GM15510 (cell line): ENCODE results near the gene TF.

Experiments used
- POLR2A ChIP-seq: IDR thresholded peaks from 3 replicates; pipeline ENCODE4 v1.6.1; 2011; ENCODE audit warnings: borderline replicate concordance; ENCODE audit not compliant: insufficient read length; ENCODE audit errors: extremely low read depth

TF gene

GRCh38 chr3:133830071-133830470, 83.9 kb downstream of the TF start:
- no peak for TF ChIP-seq POLR2A

- no peak for TF ChIP-seq POLR2A
Measured at GRCh38 chr3:133831966-133832801, 86.0 kb downstream of the TF start.

GRCh38 chr3:133832802-133833144, 86.6 kb downstream of the TF start:
- no peak for TF ChIP-seq POLR2A

DNA sequence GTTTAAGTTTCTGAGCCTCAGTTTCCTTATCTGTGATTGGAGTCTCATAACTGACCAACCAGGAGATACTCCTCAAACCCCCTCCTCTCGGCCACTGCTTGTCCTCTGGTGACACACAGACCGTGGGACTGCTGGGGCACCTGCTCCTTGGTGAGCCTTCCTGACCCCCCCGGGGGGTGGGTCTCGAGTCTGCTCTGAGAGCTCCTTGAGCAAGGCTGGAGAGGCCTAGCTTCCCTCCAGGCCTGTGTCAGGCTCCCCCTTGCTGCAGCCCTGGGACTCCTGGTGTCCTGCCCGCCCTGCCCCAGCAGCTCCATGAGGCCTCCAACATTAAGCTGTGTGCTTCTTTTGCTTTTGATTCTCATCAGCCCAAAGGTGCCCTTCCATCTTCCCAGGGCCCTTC, 87.1 kb downstream of the TF start:
- no peak for TF ChIP-seq POLR2A

DNA sequence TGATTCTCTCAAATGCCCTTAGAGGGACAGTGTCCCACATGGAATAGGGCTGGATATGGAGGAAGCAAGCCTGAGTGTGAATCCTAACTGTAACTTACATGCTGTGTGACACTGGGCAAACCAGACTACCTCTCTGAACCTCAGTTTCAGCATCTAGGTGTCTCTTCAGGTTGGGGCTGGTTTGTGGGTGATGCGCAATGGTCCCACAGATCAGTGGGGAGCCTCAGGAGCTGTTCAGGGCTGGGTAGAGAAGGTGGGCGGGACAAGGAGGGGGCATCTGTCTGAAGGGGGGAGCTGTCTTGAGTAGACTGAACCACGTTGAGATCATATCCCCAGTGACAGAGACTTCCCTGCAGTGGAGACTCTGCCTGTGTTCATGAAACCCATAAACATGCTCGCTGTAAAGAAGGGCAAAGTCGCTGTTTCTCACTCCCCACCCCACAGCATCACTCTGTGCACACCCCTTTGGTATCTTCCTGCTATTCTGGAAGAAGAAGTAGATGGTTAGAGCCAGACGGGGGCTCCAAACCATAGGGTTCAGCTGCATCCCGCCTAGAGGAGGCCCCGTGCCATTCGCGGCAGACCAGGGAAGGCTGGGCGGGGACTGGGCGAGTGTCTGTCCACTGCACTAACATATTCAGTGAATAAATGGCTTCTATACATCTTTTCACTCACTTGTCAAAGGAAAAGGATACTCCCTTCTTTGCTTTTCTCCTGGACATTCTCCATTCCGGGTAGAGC, 87.9 kb downstream of the TF start:
- TF ChIP-seq POLR2A: no peak

DNA sequence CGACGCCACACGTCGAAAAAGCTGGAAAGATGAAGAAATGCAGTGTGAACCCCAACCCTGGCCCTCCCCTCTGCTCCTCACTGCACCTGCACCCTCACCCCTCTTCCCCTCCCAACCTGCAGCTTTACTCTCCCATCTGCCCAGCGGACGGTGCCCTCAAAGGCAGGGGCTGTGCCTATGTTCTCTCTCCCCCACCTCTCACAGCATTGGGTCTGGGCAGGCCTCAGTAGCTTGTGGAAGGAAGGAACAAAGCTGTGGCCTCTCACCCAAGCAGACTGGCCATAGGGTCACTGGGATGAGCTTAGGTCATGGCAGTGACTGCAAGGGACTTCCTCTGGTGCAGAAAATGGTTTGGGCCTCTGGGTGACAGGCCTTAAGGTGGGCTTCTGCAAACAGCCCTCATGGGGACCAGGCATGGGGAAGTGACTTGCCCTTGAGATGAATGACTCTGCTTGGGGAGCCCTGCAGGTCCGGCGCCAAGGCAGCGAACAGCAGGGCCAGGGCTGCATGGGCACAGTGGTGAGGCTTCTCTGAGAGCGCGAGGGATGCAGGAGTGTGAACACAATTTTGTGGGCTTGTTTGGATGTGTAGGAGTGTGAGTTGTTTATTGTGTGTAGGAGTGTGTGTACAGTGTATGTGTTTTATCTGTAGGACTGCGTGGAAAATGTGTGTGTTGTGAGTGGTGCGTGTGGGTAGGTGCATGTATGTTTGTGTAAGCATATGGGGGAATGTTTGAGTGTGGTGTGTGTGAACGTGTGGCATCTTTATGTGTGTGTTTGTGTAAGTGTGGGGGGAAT, 88.6 kb downstream of the TF start:
- no peak for TF ChIP-seq POLR2A

GRCh38 chr3:133835418-133835743, 89.2 kb downstream of the TF start:
- TF ChIP-seq POLR2A: no peak

GRCh38 chr3:133835961-133836360, 89.8 kb downstream of the TF start:
- no peak for TF ChIP-seq POLR2A

DNA sequence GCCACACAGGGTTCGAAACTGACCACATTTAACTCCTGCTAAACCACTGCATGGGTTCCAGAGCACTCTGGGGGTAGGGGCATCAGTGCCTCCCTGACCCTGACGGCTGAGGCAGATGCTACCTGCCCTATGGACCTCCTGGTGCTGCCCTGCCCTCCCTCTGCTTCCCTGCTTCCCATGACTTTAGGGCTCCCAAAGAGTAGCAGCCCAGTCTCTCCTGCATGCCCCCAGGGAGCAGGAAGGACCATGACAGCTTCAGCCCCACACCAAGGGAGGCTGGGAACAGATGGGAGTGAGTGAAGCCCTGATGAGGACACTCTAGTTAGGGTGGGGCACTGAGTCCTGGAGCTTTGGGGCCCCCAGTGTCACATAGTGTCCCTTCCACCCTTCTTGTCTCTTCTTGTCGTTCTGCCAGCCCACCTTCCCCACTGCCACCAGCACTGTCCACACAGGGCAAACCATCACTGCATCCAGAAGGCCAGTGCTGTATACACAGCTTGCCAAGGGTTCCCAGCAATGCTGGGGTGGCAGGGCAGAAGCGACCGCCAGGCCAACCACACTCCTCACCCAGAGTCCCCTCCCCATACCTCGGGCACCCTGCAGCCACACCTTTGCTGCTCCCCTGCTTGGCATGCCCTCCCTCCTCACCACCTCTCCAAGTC, 90.4 kb downstream of the TF start:
- no peak for TF ChIP-seq POLR2A

- no peak for TF ChIP-seq POLR2A
Measured at GRCh38 chr3:133837487-133838295, 91.5 kb downstream of the TF start.

DNA sequence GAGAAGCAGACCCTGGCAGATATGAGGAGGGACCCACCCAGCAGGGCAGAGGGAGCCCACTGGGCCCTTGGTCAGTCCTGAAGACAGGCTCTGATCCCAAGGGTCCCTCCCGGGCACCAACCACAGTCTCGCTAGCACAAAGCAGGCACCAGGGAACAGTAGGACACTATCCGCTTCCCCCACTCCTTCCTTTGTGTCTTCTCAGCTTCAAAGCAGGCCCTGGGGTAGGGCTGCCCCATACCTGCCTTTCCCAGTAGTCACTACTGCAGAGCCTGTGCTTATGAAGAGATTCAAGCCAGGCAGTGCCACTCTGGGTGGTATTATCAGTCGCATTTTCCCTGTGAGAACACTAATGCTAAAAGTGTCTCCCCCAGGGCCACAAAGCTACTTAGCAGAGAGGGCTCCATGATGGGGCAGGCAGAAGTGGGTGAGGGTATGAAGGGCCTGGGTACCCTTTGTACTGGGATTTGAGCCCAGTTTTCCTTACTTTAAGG, 92.2 kb downstream of the TF start:
- TF ChIP-seq POLR2A: no peak

DNA sequence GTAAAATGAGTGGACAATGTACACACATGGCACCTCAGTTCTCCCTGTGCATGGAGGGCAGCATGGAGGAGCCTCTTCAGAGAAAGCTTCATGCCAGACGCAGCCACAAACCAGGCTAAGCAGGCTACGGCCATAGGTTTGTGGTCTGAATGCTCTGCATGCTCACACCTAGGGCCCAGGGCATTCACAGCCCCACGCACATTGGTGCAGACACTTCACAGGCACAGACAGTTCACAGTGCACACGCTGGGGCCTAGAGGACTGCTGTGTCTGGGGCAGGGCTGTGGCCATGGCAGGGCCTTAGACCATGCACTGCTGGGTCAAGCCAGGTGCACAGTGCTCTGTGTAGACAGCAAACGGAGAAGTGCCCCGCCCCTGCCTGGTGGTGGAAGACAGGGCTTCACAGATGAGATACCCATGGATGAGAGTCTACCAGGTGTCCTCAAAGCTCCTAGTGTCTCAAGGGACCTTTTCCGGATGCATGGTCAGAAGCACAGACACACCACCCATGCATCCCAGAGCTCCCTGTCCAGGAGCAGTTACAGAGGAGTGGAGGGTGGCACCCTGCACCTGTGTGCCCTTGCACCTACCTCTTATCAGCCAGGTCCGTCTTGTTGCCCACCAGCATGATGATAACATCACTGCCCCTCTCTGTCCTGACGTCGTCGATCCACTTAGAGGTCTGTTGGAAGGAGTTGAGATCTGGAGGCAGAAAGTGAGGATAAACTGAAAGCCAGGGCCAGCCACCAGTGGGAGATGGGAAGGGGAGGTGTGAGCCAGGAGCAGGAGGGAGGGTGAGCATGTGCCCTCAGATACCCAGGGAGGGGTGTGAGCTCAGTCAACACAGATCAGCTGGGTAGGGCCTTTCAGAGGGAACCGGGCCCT, 93.0 kb downstream of the TF start:
- no peak for TF ChIP-seq POLR2A

DNA sequence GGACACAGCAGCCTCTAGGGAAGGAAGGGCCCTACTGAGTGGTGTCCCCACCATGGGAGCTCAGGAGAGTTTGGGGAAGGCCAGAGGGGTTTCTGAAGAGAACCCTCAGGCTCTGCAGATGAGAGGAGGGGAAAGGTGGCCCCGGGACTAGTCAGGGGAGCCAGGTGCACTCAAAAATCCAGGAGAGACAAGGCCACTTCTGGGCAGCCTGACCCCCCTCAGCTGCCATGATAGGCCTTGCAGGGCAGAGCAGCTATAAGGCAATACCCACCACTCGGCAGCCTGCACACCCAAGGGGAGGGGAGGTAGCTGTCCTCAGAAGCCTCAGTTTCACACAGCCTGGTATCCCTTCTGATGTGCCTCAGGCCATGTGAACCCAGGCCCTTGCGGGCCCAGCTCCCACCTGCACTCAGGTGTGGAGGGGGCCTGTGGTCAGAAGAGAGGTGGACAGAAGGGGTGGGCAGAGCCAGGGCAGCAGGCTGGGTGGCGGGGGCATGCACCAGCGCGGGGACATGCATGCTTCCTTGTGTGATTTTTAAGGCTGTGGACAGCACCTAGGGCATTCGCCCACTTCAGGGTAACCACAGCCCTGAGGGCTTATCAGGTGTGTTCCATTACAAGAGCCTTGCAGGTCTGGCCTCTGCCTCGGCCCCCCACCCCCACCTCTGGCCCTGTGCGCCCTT, 94.0 kb downstream of the TF start:
- TF ChIP-seq POLR2A: no peak

DNA sequence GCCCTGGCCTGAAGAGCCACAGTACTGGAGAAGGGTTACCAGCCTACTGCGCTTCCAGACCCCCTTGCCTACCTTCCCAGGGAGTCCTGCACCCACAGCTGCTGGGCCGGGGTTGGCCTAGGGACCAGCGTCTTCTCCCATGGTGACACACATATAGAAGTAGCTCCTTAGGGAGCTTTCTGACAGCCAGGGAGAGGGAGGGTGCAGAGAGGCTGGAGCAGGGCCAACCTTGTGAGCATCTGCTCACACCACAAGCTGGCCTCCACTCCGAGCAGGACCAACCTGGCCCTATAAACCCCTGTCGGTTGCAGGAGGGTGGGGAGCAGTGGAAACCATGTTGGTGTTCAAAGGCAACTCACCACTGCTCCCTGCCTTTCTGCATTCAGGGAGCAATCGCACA, 94.6 kb downstream of the TF start:
- TF ChIP-seq POLR2A: no peak
